ENCODE measurements around the gene DNAH3. TPM values are rescaled to one million over a fixed set of nuclear protein-coding genes. Genes with fewer than 3 reads are reported as not detected.

DNAH3 gene
- total RNA-seq, 1 donor from 2014 or later, result 1.0 TPM

GRCh38 chr16:20883554-20884239 is 266.9 kb downstream of the DNAH3 start:
- intact Hi-C loops (cut with DNase I), result no loop called here
- ATAC-seq (peak; percentile 42), DNase-seq (ENCODE audit: missing footprints) (no peak)

Other genes starting within 250 kb of the DNAH3 start
- 129 TPM for gene LDAF1, start 7.8 kb upstream of the DNAH3 start, total RNA-seq
- not detected for gene ZP2, start 60.7 kb upstream of the DNAH3 start, total RNA-seq
- gene ANKS4B, start 82.9 kb upstream of the DNAH3 start, total RNA-seq, result not detected
- 63.3 TPM for gene CRYM, start 127.4 kb upstream of the DNAH3 start, total RNA-seq